ENCODE results near the gene GIMAP6.

- TF ChIP-seq ZC3H10 (CRISPR knock-in tag; IDR thresholded peaks at IDR 0.05) = no peak
- TF ChIP-seq ZNF70 (CRISPR knock-in tag; IDR thresholded peaks at IDR 0.05) = no peak
- TF ChIP-seq GLIS3 (CRISPR knock-in tag; IDR thresholded peaks at IDR 0.05) = no peak
- TF ChIP-seq ISL1 (CRISPR knock-in tag; IDR thresholded peaks at IDR 0.05) = no peak
- no peak for TF ChIP-seq RARB (CRISPR knock-in tag; IDR thresholded peaks at IDR 0.05)
- TF ChIP-seq ZFP3 (CRISPR knock-in tag; IDR thresholded peaks at IDR 0.05) = no peak
- TF ChIP-seq OSR1 (CRISPR knock-in tag; IDR thresholded peaks at IDR 0.05) = no peak
Measured at GRCh38 chr7:150586785-150587152, 45.4 kb downstream of the GIMAP6 start.
